GM19452 (cell line): ENCODE results near the gene GAB4.
"Not testable (repeated sequence)": the region's sequence is repeated elsewhere in the genome, so short reads cannot be mapped to it uniquely, and the experiment has no call there.

ENCODE experiments used
- ATAC-seq: cut with Tn5 transposase; IDR thresholded peaks from one replicate; pipeline ENCODE4 v1.9.1; 2021; ENCODE audit not compliant: unreplicated experiment

GAB4 gene

GRCh38 chr22:17007852-17008731 is at the start of gene GAB4:
TSS of gene GAB4 (minus strand) at chr22:17008222. CDS start at chr22:17008114, 108 bp downstream.
- ATAC-seq, result no peak

- no peak for ATAC-seq
These were observed 48.8 kb upstream of the GAB4 start for GRCh38 chr22:17056807-17057206.

- ATAC-seq, result no peak
These were observed 48.0 kb upstream of the GAB4 start for GRCh38 chr22:17056058-17056457.

GRCh38 chr22:17047656-17048055 is 39.6 kb upstream of the GAB4 start:
- ATAC-seq, result no peak

GRCh38 chr22:17046566-17047348 is 38.7 kb upstream of the GAB4 start:
- ATAC-seq, result no peak

- ATAC-seq, result no peak
These were observed 35.5 kb upstream of the GAB4 start for GRCh38 chr22:17043521-17043920.

GRCh38 chr22:17036842-17037711 is 29.1 kb upstream of the GAB4 start:
- ATAC-seq, result not testable (repeated sequence)

- not testable (repeated sequence) for ATAC-seq
These were observed 28.2 kb upstream of the GAB4 start for GRCh38 chr22:17035976-17036841.

GRCh38 chr22:17035246-17035645 is 27.2 kb upstream of the GAB4 start:
- no peak for ATAC-seq

GRCh38 chr22:17034532-17034931 is 26.5 kb upstream of the GAB4 start:
- not testable (repeated sequence) for ATAC-seq

- ATAC-seq, result not testable (repeated sequence)
These were observed 24.3 kb upstream of the GAB4 start for GRCh38 chr22:17032277-17032676.

- ATAC-seq, result not testable (repeated sequence)
These were observed 16.4 kb upstream of the GAB4 start for GRCh38 chr22:17024380-17024779.

- ATAC-seq, result not testable (repeated sequence)
These were observed 7.5 kb upstream of the GAB4 start for GRCh38 chr22:17015552-17015951.

GRCh38 chr22:17014101-17014440 is 6.0 kb upstream of the GAB4 start:
- not testable (repeated sequence) for ATAC-seq

GRCh38 chr22:17013396-17014100 is 5.5 kb upstream of the GAB4 start:
- ATAC-seq, result no peak

GRCh38 chr22:17012267-17012666 is 4.2 kb upstream of the GAB4 start:
- no peak for ATAC-seq

- no peak for ATAC-seq
These were observed 1.7 kb upstream of the GAB4 start for GRCh38 chr22:17009640-17010291.

GRCh38 chr22:17007257-17007656 is 765 bp downstream of the GAB4 start:
- ATAC-seq, result no peak

- no peak for ATAC-seq
These were observed 18.1 kb downstream of the GAB4 start for GRCh38 chr22:16989915-16990314.
